Left lung (tissue), 10 donors: ENCODE measurements around the gene MFSD6L. TPM values are rescaled to one million over a fixed set of nuclear protein-coding genes. Genes with fewer than 3 reads are reported as not detected.

Experiments
- ATAC-seq: fragments of 200-7000 bp; cut with Tn5 transposase; one replicate; pipeline ENCODE4 v1.9.1; 2020; ENCODE audit warnings: moderate library complexity
- DNase-seq, 4 donors: peaks; one replicate each; pipeline ENCODE4 v3.0.0-alpha.2; 2013 to 2020
- H3K27ac ChIP-seq, 2 donors: fragments of 200-600 bp; sonication (generic) in 1 of 2; one replicate each; pipeline versions ENCODE4 v1.5.0 to v1.8.0; 2020 to 2021
- H3K27me3 ChIP-seq, 2 donors: fragments of 200-600 bp; sonication (generic) in 1 of 2; one replicate each; pipeline versions ENCODE4 v1.5.0 to v1.8.0; 2020 to 2021
- H3K36me3 ChIP-seq, 2 donors: fragments of 200-600 bp; sonication (generic) in 1 of 2; one replicate each; pipeline versions ENCODE4 v1.5.0 to v1.8.0; 2020 to 2021
- H3K4me1 ChIP-seq, 2 donors: fragments of 200-600 bp; one replicate each; pipeline ENCODE4 v1.8.0; 2021
- H3K4me3 ChIP-seq, 2 donors: fragments of 200-600 bp; sonication (generic) in 1 of 2; one replicate each; pipeline versions ENCODE4 v1.5.0 to v1.8.0; 2020 to 2021; ENCODE audit warnings: mild to moderate bottlenecking in 1 of 2
- H3K9me3 ChIP-seq, 2 donors: fragments of 200-600 bp; sonication (generic) in 1 of 2; one replicate each; pipeline versions ENCODE4 v1.5.0 to v1.8.0; 2020 to 2021
- intact Hi-C, 2 donors: fragments of 100-400 bp; cut with DNase I; formaldehyde crosslinking; loops; one replicate each; pipeline versions ENCODE4 v1.11.2 to v1.14.2; 2022
- polyA plus RNA-seq, 6 donors: library from polyadenylated mRNA; unstranded; fragments of 120-200 nt; gene quantifications; one replicate each; pipeline ENCODE4 v1.2.1, GENCODE V29; 2013; ENCODE audit not compliant: insufficient read length in 6 of 6
- total RNA-seq, 2 donors: library from RNA; stranded (reverse); fragmentation: NEBNext Ultra II Directional; extraction: Animal tissue kit (Norgen Biotek cat#: 25700); gene quantifications; one replicate each; pipeline ENCODE4 v1.2.1, GENCODE V29; 2021
- TF ChIP-seq, protein P1 (sequence below), 2 donors: fragments of 200-600 bp; sonication (generic) in 1 of 2; IDR thresholded peaks; one replicate each; pipeline versions ENCODE4 v1.5.0 to v1.8.0; 2021; ENCODE audit warnings: antibody characterized with exemption in 2 of 2
- donor health status: DM: no; HTN: yes; CAD: no.
- donor health status: DM: no; HTN: no; CAD: no.

MFSD6L gene
- total and polyA plus RNA-seq, 8 donors, result 0.30 to 1.6 (median 0.65) TPM

GRCh38 chr17:8755590-8756255, 43.4 kb downstream of the MFSD6L start:
- TF ChIP-seq, protein P1, sequence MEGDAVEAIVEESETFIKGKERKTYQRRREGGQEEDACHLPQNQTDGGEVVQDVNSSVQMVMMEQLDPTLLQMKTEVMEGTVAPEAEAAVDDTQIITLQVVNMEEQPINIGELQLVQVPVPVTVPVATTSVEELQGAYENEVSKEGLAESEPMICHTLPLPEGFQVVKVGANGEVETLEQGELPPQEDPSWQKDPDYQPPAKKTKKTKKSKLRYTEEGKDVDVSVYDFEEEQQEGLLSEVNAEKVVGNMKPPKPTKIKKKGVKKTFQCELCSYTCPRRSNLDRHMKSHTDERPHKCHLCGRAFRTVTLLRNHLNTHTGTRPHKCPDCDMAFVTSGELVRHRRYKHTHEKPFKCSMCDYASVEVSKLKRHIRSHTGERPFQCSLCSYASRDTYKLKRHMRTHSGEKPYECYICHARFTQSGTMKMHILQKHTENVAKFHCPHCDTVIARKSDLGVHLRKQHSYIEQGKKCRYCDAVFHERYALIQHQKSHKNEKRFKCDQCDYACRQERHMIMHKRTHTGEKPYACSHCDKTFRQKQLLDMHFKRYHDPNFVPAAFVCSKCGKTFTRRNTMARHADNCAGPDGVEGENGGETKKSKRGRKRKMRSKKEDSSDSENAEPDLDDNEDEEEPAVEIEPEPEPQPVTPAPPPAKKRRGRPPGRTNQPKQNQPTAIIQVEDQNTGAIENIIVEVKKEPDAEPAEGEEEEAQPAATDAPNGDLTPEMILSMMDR (IDR thresholded peaks at IDR 0.05), result no peak

GRCh38 chr17:8754890-8755289, 44.3 kb downstream of the MFSD6L start:
- H3K27ac ChIP-seq, result no peak overlapping the region
- H3K27me3 ChIP-seq, result peaks cover 0 to 41% of the 10 kb centered on the region in 2 donors
- H3K4me1 ChIP-seq, result no peaks in the 10 kb centered on the region
- no peak overlapping the region for H3K4me3 ChIP-seq
- intact Hi-C loops, result no loop called here
- TF ChIP-seq, protein P1 (IDR thresholded peaks at IDR 0.05), result no peak
- no peak for ATAC-seq
- no peaks in the 10 kb centered on the region for H3K36me3 ChIP-seq
- no peak for DNase-seq
- H3K9me3 ChIP-seq, result no peaks in the 10 kb centered on the region

More at GRCh38 chr17:8755590-8756255, 43.4 kb downstream of the MFSD6L start:
- H3K36me3 ChIP-seq, result no peaks in the 10 kb centered on the region
- peaks cover 0 to 35% of the 10 kb centered on the region in 2 donors for H3K27me3 ChIP-seq
- no peak overlapping the region for H3K27ac ChIP-seq
- H3K4me1 ChIP-seq, result no peaks in the 10 kb centered on the region
- no peak for ATAC-seq
- DNase-seq, result no peak
- no peak overlapping the region for H3K4me3 ChIP-seq
- intact Hi-C loops, result no loop called here
- no peaks in the 10 kb centered on the region for H3K9me3 ChIP-seq

GRCh38 chr17:8753976-8754440, 45.2 kb downstream of the MFSD6L start:
- Histone ChIP-seq H3K36me3 (no peaks in the 10 kb centered on the region), H3K27ac (no peak overlapping the region), H3K9me3 (no peaks in the 10 kb centered on the region), H3K4me1 (no peaks in the 10 kb centered on the region), H3K4me3 (no peak overlapping the region), H3K27me3 (peaks cover 0 to 37% of the 10 kb centered on the region in 2 donors)
- no peak for DNase-seq
- TF ChIP-seq, protein P1 (IDR thresholded peaks at IDR 0.05), result peak; percentile 8 to 16
- intact Hi-C loops, result no loop called here
- peak; percentile 56 for ATAC-seq

- Histone ChIP-seq H3K4me1 (no peaks in the 10 kb centered on the region), H3K36me3 (no peaks in the 10 kb centered on the region), H3K9me3 (no peaks in the 10 kb centered on the region), H3K27me3 (peaks cover 0 to 37% of the 10 kb centered on the region in 2 donors), H3K4me3 (no peak overlapping the region), H3K27ac (no peak overlapping the region)
- intact Hi-C loops, result no loop called here
- no peak for DNase-seq
- TF ChIP-seq, protein P1 (IDR thresholded peaks at IDR 0.05), result no peak
- ATAC-seq, result no peak
Observed at GRCh38 chr17:8753136-8753975, 45.8 kb downstream of the MFSD6L start.

DNA sequence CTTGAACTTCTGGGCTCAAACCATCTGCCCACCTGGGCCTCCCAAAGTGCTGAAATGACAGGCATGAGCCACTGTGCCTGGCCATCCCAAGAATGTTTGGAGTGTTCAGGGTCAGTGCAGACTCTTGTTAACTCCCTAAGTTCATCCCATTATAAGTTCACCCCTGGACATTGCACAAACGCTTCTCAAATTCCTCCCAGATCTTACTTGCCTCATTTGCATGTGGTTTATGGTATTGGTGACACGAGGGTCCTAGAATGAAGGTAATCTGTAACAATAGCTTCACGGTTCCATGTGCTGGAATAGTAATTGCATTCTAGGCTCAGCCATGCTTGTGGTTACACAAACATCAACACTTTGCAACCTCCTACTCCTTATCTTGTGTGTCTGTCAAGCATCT, 49.5 kb downstream of the MFSD6L start:
- TF ChIP-seq, protein P1 (IDR thresholded peaks at IDR 0.05), result no peak
- DNase-seq, result no peak

More for the DNA sequence above, 49.5 kb downstream of the MFSD6L start:
- Histone ChIP-seq H3K9me3 (no peaks in the 10 kb centered on the region), H3K4me3 (no peak overlapping the region), H3K4me1 (peaks cover 3 to 18% of the 10 kb centered on the region in 2 donors), H3K27me3 (peaks cover 0 to 11% of the 10 kb centered on the region in 2 donors), H3K36me3 (no peaks in the 10 kb centered on the region), H3K27ac (no peak overlapping the region)
- intact Hi-C loops, result loop anchor here in 1 of 2 donors (10.0 kb wide), 2 partner anchors 185 to 335 kb away; no protein-coding TSS in a partner anchor
- ATAC-seq, result no peak
